NCI-H1930 (cell line): ENCODE results near the gene FAM227B.
"Not testable (repeated sequence)": the region's sequence is repeated elsewhere in the genome, so short reads cannot be mapped to it uniquely, and the experiment has no call there.

Source experiments
- DNase-seq, 2 experiments: peaks; one replicate each; lab custom pipeline; 2025; lab: John Stamatoyannopoulos, UW

The FAM227B gene

GRCh38 chr15:49610157-49610918 is 10.3 kb downstream of the FAM227B start:
- DNase-seq = no peak

- no peak for DNase-seq
Observed at GRCh38 chr15:49606594-49606993, 14.0 kb downstream of the FAM227B start.

- no peak for DNase-seq
Observed at GRCh38 chr15:49605588-49605987, 15.0 kb downstream of the FAM227B start.

- DNase-seq = no peak
Observed at GRCh38 chr15:49604625-49605409, 15.8 kb downstream of the FAM227B start.

GRCh38 chr15:49592829-49593316 is 27.7 kb downstream of the FAM227B start:
- not testable (repeated sequence) for DNase-seq

- DNase-seq = no peak
Observed at GRCh38 chr15:49589030-49589429, 31.6 kb downstream of the FAM227B start.

- DNase-seq = no peak
Observed at GRCh38 chr15:49573421-49573820, 47.2 kb downstream of the FAM227B start.

GRCh38 chr15:49570672-49571071 is 49.9 kb downstream of the FAM227B start:
- no peak for DNase-seq

- no peak for DNase-seq
Observed at GRCh38 chr15:49570174-49570573, 50.4 kb downstream of the FAM227B start.

- no peak for DNase-seq
Observed at GRCh38 chr15:49560045-49560444, 60.6 kb downstream of the FAM227B start.

- no peak for DNase-seq
Observed at GRCh38 chr15:49558929-49559328, 61.7 kb downstream of the FAM227B start.

- no peak for DNase-seq
Observed at GRCh38 chr15:49556437-49556836, 64.2 kb downstream of the FAM227B start.

GRCh38 chr15:49550342-49550741 is 70.3 kb downstream of the FAM227B start:
- not testable (repeated sequence) for DNase-seq

- no peak for DNase-seq
Observed at GRCh38 chr15:49538520-49538919, 82.1 kb downstream of the FAM227B start.

- no peak for DNase-seq
Observed at GRCh38 chr15:49530092-49530491, 90.5 kb downstream of the FAM227B start.

- DNase-seq = no peak
Observed at GRCh38 chr15:49528289-49528688, 92.3 kb downstream of the FAM227B start.

GRCh38 chr15:49521802-49522201 is 98.8 kb downstream of the FAM227B start:
- DNase-seq = no peak

- DNase-seq = not testable (repeated sequence)
Observed at GRCh38 chr15:49512739-49513138, 107.9 kb downstream of the FAM227B start.

GRCh38 chr15:49507261-49507660 is 113.4 kb downstream of the FAM227B start:
- no peak for DNase-seq

GRCh38 chr15:49506341-49506740 is 114.3 kb downstream of the FAM227B start:
- no peak for DNase-seq

- no peak for DNase-seq
Observed at GRCh38 chr15:49501586-49501985, 119.0 kb downstream of the FAM227B start.

- DNase-seq = no peak
Observed at GRCh38 chr15:49495993-49496753, 124.4 kb downstream of the FAM227B start.
